Lung (tissue), 12 donors: ENCODE measurements around the gene RALGPS1. TPM values are rescaled to one million over a fixed set of nuclear protein-coding genes. Genes with fewer than 3 reads are reported as not detected.
A peak's percentile ranks its signal among the peaks of the same experiment; 100 is the strongest.

ENCODE experiments used
- ATAC-seq: fragments of 200-7000 bp; cut with Tn5 transposase; one replicate; pipeline ENCODE4 v1.9.1; 2020; ENCODE audit warnings: moderate number of reproducible peaks; ENCODE audit not compliant: insufficient read depth, low FRiP score
- DNase-seq, 3 donors: peaks; one replicate each; pipeline ENCODE4 v3.0.0-alpha.2; 2013 to 2017
- H3K27ac ChIP-seq, 2 donors: one replicate each; pipeline ENCODE4 v1.5.1; 2013; ENCODE audit warnings: mild to moderate bottlenecking in 2 of 2, moderate library complexity in 2 of 2, control low read depth in 1 of 2, inconsistent platforms in 1 of 2, low read depth in 1 of 2, low read length in 1 of 2
- H3K27me3 ChIP-seq, 3 donors: one replicate each; pipeline ENCODE4 v1.5.1; 2013; ENCODE audit warnings: low read length in 2 of 3; ENCODE audit not compliant: control insufficient read depth in 3 of 3, insufficient read depth in 3 of 3
- H3K36me3 ChIP-seq, 4 donors: one replicate each; pipeline ENCODE4 v1.5.1; 2013; ENCODE audit warnings: low read length in 4 of 4, mild to moderate bottlenecking in 1 of 4, moderate library complexity in 1 of 4; ENCODE audit not compliant: control insufficient read depth in 4 of 4, insufficient read depth in 4 of 4
- H3K4me1 ChIP-seq, 5 donors: one replicate each; pipeline ENCODE4 v1.5.1; 2013; ENCODE audit warnings: low read length in 5 of 5, mild to moderate bottlenecking in 2 of 5, moderate library complexity in 1 of 5; ENCODE audit not compliant: control insufficient read depth in 5 of 5, insufficient read depth in 5 of 5
- H3K4me3 ChIP-seq: one replicate; pipeline ENCODE4 v1.5.1; 2013; ENCODE audit warnings: mild to moderate bottlenecking, control low read depth, moderate library complexity
- H3K9ac ChIP-seq, 2 donors: one replicate each; pipeline ENCODE4 v1.5.1; 2013; ENCODE audit warnings: low read length in 2 of 2, control low read depth in 1 of 2; ENCODE audit not compliant: insufficient read depth in 1 of 2
- H3K9me3 ChIP-seq, 4 donors: one replicate each; pipeline ENCODE4 v1.5.1; 2013; ENCODE audit warnings: low read length in 3 of 4, mild to moderate bottlenecking in 1 of 4, moderate library complexity in 1 of 4; ENCODE audit not compliant: control insufficient read depth in 4 of 4, insufficient read depth in 3 of 4
- WGBS, 2 donors: extraction: QIAGEN DNeasy Blood & Tissue Kit; methylation state at CpG; one replicate each; pipeline ENCODE4 v1.1.7; 2013; 5-methylcytosine and 5-hydroxymethylcytosine counted together
- polyA plus RNA-seq, 2 donors: library from polyadenylated mRNA; stranded (reverse); fragments of 200-250 nt; gene quantifications; one replicate each; pipeline ENCODE4 v1.2.1, GENCODE V29; 2013
- total RNA-seq, 2 donors: library from RNA; depleted of rRNA in 1 of 2; stranded (reverse); fragments of >200 nt in 1 of 2; gene quantifications; one replicate each; pipeline ENCODE4 v1.2.1, GENCODE V29; 2014 to 2021
- TF ChIP-seq, protein P1 (sequence below): IDR thresholded peaks from 2 replicates; pipeline ENCODE4 v1.5.1; 2012; ENCODE audit warnings: mild to moderate bottlenecking; ENCODE audit errors: control extremely low read depth, extremely low read depth
- donor health status: control.
- donor health status: control.
- donor health status: Bipolar disorder and iron deficiency.
- donor health status: healthy.
- donor health status: DM: yes; HTN: yes; CAD: no.

Gene RALGPS1
- total and polyA plus RNA-seq, 4 donors, result 3.5 to 30.3 (median 11.9) TPM

DNA sequence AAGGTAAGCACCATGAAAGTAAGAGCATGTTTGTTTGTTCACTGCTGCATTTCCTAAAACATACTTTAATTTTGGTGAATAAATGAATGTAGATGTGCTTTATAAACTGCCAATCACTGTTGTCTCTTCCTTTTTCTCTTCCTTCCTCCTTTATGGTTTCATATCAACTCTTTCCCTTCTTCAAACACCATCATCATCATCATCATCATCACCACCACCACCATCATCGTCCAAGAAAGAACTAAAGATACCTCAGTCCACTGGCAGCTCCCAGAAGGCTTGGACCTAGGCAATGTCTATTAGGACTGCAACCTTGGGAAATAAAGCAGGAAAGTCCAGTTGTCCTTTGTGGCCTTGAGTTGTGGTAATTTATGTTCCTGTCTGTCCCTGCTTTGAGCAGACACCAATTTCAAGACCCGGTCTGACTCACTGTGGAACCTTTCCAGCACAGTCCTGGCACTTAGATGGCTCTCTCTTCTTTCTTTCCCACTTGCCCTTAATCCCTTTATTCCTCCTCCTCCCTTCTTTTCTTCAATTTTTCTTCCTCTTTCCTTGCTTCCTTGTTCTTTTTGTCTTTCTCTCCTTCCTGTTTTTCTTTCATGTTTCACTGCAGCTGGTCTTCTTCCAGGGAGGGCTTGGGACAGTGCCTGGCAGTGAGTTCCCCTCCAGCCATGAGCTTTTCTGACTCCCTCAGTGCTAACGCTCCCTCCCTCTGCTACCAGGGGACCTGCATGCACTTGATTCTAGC lies 108.5 kb downstream of the RALGPS1 start:
- Histone ChIP-seq H3K4me3 (no peak overlapping the region), H3K9me3 (no peaks in the 10 kb centered on the region), H3K27me3 (no peaks in the 10 kb centered on the region), H3K36me3 (no peaks in the 10 kb centered on the region), H3K27ac (peak overlapping the region; percentile 35 to 52), H3K4me1 (peaks cover 0 to 10% (median 7%) of the 10 kb centered on the region in 5 donors), H3K9ac (no peak overlapping the region)
- no peak for ATAC-seq
- no peak for DNase-seq
- TF ChIP-seq, protein P1, sequence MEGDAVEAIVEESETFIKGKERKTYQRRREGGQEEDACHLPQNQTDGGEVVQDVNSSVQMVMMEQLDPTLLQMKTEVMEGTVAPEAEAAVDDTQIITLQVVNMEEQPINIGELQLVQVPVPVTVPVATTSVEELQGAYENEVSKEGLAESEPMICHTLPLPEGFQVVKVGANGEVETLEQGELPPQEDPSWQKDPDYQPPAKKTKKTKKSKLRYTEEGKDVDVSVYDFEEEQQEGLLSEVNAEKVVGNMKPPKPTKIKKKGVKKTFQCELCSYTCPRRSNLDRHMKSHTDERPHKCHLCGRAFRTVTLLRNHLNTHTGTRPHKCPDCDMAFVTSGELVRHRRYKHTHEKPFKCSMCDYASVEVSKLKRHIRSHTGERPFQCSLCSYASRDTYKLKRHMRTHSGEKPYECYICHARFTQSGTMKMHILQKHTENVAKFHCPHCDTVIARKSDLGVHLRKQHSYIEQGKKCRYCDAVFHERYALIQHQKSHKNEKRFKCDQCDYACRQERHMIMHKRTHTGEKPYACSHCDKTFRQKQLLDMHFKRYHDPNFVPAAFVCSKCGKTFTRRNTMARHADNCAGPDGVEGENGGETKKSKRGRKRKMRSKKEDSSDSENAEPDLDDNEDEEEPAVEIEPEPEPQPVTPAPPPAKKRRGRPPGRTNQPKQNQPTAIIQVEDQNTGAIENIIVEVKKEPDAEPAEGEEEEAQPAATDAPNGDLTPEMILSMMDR, result no peak
- WGBS, 2 donors, result 70 to 73% methylated on average over 3 of the region's 3 CpGs

DNA sequence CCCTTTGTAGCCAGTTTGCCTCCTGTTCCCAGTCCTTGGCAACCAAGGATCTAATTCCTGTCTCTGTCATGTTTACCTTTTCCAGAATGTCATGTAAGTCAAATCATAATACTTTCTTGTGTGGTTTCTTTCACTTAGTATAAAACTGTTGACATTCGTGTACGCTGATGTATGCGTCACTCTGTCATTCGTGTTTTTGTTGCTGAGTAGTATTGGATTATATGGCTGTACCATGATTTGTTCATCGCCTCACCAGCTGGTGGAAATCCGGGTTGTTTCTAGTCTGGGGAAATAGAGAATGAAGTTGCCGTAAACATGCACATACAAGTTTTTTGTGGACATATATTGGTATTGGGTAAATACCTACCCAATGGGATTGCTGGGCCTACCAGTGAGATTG lies 110.5 kb downstream of the RALGPS1 start:
- Histone ChIP-seq H3K27ac (no peak overlapping the region), H3K9ac (no peak overlapping the region), H3K4me3 (no peak overlapping the region), H3K4me1 (peaks cover 0 to 10% (median 7%) of the 10 kb centered on the region in 5 donors), H3K36me3 (no peaks in the 10 kb centered on the region), H3K9me3 (no peaks in the 10 kb centered on the region), H3K27me3 (no peaks in the 10 kb centered on the region)
- ATAC-seq (no peak), DNase-seq (peak in 1 of 3 donors; percentile 29)
- 94 to 96% methylated on average over 7 of the region's 7 CpGs for WGBS, 2 donors
- TF ChIP-seq, protein P1, result no peak

DNA sequence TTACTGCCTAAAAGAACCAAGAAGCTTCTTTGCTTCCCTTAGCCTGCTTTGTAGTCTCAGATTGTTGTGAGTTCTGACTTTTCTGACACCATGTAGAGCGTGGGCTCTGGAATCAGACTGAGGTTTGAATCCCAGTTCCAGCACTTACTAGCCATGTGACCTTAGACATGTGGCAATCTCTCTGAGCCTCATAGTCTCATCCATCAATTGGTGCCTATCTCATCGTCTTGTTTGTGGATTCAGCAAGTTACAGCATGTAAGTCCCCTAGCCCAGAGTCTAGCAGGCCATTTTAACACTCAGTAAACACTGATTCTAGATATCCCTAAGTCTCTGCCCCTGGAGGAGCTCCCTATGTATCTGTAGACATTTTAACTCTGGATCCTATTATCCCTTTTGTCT lies 113.1 kb downstream of the RALGPS1 start:
- Histone ChIP-seq H3K4me1 (peaks cover 0 to 5% (median 0%) of the 10 kb centered on the region in 5 donors), H3K27ac (no peak overlapping the region), H3K4me3 (no peak overlapping the region), H3K36me3 (no peaks in the 10 kb centered on the region), H3K9me3 (no peaks in the 10 kb centered on the region), H3K27me3 (no peaks in the 10 kb centered on the region), H3K9ac (no peak overlapping the region)
- TF ChIP-seq, protein P1, result no peak
- WGBS, 2 donors, result 88 to 89% methylated on average over 2 of the region's 2 CpGs
- DNase-seq (no peak), ATAC-seq (no peak)
